Thoracic aorta (tissue), 2 donors: ENCODE data around the gene ADCY4. TPM values are rescaled to one million over a fixed set of nuclear protein-coding genes. Genes with fewer than 3 reads are reported as not detected.

ENCODE experiments used
- ATAC-seq: fragments of 150-250 bp; one replicate; pipeline ENCODE4 v1.8.0; 2017; ENCODE audit warnings: low read depth; ENCODE audit not compliant: insufficient number of reproducible peaks, low FRiP score
- DNase-seq: peaks from one replicate; pipeline ENCODE4 v3.0.0-alpha.2; 2020; ENCODE audit warnings: low spot score
- H3K27ac ChIP-seq, 2 donors: fragments of 200-600 bp; sonication (generic); 1 replicate in 1 of 2; 2 replicates in 1 of 2; pipeline ENCODE4 v1.5.1; 2016; ENCODE audit warnings: mild to moderate bottlenecking in 2 of 2, moderate library complexity in 2 of 2
- H3K27me3 ChIP-seq: fragments of 200-600 bp; sonication (generic); replicated peaks from 2 replicates; pipeline ENCODE4 v1.6.0; 2016; ENCODE audit warnings: mild to moderate bottlenecking; ENCODE audit not compliant: insufficient read depth
- H3K36me3 ChIP-seq: fragments of 200-600 bp; sonication (generic); one replicate; pipeline ENCODE4 v1.5.1; 2016
- H3K4me1 ChIP-seq, 2 donors: fragments of 200-600 bp; sonication (generic); 1 replicate in 1 of 2; 2 replicates in 1 of 2; pipeline versions ENCODE4 v1.5.1 to v1.6.0; 2016; ENCODE audit warnings: low read depth in 2 of 2, mild to moderate bottlenecking in 1 of 2; ENCODE audit not compliant: control insufficient read depth in 1 of 2
- H3K4me3 ChIP-seq: fragments of 200-600 bp; sonication (generic); 2 replicates; pipeline ENCODE4 v1.5.1; 2016; ENCODE audit warnings: mild to moderate bottlenecking
- H3K9me3 ChIP-seq: fragments of 200-600 bp; sonication (generic); 2 replicates; pipeline ENCODE4 v1.5.1; 2016
- total RNA-seq, 2 donors: library from RNA; depleted of rRNA; stranded (reverse); fragments of >200 nt; gene quantifications; one replicate each; pipeline versions ENCODE4 v1.1.0 to v1.2.3, GENCODE V29; 2016
- TF ChIP-seq, protein P1 (sequence below): fragments of 200-600 bp; sonication (generic); IDR thresholded peaks from one replicate; pipeline ENCODE4 v1.5.1; 2019; ENCODE audit warnings: antibody characterized with exemption

Gene ADCY4
- total RNA-seq, 2 donors from 2014 or later, result 25.5 to 28.7 TPM

DNA sequence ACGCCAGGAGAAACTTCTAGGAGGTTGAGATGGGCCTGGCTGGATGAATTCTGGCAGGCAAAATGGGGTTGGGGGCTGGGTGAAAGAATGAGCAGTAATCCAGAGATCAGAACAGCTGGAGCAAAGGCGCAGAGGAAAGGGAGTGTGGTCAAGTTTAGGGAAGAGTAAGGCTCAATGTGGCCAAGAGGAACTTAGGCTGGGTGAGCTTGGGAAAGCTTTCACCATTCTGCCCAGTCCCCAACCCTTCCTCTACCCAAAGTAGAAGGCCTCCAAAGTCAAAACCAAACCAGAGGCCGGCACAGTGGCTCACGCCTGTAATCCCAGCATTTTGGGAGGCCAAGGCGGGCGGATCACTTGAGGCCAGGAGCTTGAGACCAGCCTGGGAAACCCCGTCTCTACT, 53.2 kb downstream of the ADCY4 start:
- Histone ChIP-seq H3K27ac (no peak overlapping the region), H3K9me3 (no peaks in the 10 kb centered on the region), H3K27me3 (no peaks in the 10 kb centered on the region), H3K4me3 (no peak overlapping the region), H3K36me3 (no peaks in the 10 kb centered on the region), H3K4me1 (no peaks in the 10 kb centered on the region)
- TF ChIP-seq, protein P1, sequence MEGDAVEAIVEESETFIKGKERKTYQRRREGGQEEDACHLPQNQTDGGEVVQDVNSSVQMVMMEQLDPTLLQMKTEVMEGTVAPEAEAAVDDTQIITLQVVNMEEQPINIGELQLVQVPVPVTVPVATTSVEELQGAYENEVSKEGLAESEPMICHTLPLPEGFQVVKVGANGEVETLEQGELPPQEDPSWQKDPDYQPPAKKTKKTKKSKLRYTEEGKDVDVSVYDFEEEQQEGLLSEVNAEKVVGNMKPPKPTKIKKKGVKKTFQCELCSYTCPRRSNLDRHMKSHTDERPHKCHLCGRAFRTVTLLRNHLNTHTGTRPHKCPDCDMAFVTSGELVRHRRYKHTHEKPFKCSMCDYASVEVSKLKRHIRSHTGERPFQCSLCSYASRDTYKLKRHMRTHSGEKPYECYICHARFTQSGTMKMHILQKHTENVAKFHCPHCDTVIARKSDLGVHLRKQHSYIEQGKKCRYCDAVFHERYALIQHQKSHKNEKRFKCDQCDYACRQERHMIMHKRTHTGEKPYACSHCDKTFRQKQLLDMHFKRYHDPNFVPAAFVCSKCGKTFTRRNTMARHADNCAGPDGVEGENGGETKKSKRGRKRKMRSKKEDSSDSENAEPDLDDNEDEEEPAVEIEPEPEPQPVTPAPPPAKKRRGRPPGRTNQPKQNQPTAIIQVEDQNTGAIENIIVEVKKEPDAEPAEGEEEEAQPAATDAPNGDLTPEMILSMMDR, result no peak
- DNase-seq (no peak), ATAC-seq (no peak)

DNA sequence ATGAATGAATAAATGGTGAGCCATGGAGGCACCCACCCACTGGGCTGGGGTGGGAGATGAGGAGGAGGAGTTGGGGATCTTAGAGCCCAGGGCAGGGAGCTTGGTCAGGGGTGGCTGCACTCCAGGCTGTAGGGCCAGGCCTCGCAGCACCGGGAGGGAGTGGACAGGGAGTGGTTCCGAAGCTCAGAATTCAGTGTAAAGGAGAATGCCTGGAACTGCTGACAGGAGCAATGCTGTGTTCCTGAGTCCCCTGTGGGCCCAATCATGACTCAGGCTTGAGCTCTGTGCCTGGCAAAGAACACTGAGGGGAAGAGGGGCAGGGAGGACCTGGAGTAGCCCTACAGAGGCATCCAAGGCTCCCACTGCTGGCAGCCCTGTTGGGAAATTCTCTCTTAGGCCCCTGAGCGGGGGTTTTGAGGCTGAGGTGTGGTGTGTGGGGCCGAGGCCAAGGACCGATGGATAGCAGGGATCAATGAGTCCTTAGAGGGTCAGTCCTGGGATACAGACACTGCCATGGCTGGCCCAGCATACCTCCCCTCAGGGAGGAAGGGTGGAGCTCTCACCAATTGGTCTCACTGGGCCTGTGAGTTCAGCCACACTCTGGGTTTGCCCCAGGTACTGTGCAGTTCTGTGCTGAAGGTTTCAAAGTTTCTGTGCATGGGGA, 53.9 kb downstream of the ADCY4 start:
- H3K36me3 ChIP-seq, result no peaks in the 10 kb centered on the region
- no peak overlapping the region for H3K4me3 ChIP-seq
- H3K27ac ChIP-seq, result no peak overlapping the region
- ATAC-seq (no peak), DNase-seq (no peak)
- H3K4me1 ChIP-seq, result no peaks in the 10 kb centered on the region
- H3K9me3 ChIP-seq, result no peaks in the 10 kb centered on the region
- TF ChIP-seq, protein P1, result no peak
- no peaks in the 10 kb centered on the region for H3K27me3 ChIP-seq

DNA sequence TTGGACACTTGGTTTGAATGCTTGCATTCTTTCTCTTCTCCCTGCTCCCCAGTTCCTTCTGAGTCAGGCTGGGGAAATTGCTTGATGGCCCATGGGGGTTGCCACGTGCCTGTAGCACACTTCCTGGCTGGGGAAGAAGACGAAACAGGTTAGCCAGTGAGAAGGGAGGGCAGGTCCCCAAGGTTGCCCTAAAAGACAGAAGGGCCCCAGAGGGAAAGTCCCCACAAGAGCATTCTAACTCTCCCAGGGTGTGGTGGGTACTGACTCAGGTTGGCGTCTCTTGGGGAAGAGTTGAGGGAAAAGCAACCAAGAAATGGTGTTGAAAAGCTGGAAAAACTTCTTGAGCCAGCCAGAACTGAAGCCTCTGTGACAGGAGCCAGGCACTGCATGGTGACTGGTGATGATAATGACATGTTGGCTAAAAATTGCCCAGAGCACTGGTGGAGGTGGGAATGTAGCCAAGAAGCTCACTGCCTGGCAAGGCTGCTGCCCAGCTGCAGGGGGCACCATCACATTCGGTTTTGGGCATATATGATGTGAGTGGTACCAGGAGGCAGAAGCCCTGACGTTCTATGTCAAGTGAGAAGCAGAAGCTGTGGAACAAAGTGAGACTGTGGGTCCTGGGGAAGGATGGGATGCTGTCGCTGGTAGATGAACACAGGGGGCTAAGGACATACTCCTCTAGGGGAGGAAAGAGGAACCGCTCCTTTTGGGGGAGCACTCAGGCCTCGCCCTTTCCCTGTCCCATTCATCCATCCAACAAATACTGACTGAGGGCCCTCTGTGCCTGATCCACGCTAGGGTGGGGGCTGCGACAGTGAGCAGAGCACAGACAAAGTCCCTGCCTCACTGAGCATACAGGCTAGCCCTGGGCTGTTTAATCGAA, 55.3 kb downstream of the ADCY4 start:
- Histone ChIP-seq H3K27ac (no peak overlapping the region), H3K4me3 (no peak overlapping the region), H3K4me1 (no peaks in the 10 kb centered on the region), H3K9me3 (no peaks in the 10 kb centered on the region), H3K27me3 (no peaks in the 10 kb centered on the region), H3K36me3 (no peaks in the 10 kb centered on the region)
- TF ChIP-seq, protein P1, result no peak
- DNase-seq, result no peak
- no peak for ATAC-seq

GRCh38 chr14:24278424-24278823, 56.4 kb downstream of the ADCY4 start:
- ATAC-seq (no peak), DNase-seq (no peak)
- TF ChIP-seq, protein P1, result no peak
- no peaks in the 10 kb centered on the region for H3K27me3 ChIP-seq
- H3K27ac ChIP-seq, result no peak overlapping the region
- no peaks in the 10 kb centered on the region for H3K36me3 ChIP-seq
- no peaks in the 10 kb centered on the region for H3K4me1 ChIP-seq
- H3K9me3 ChIP-seq, result no peaks in the 10 kb centered on the region
- no peak overlapping the region for H3K4me3 ChIP-seq

DNA sequence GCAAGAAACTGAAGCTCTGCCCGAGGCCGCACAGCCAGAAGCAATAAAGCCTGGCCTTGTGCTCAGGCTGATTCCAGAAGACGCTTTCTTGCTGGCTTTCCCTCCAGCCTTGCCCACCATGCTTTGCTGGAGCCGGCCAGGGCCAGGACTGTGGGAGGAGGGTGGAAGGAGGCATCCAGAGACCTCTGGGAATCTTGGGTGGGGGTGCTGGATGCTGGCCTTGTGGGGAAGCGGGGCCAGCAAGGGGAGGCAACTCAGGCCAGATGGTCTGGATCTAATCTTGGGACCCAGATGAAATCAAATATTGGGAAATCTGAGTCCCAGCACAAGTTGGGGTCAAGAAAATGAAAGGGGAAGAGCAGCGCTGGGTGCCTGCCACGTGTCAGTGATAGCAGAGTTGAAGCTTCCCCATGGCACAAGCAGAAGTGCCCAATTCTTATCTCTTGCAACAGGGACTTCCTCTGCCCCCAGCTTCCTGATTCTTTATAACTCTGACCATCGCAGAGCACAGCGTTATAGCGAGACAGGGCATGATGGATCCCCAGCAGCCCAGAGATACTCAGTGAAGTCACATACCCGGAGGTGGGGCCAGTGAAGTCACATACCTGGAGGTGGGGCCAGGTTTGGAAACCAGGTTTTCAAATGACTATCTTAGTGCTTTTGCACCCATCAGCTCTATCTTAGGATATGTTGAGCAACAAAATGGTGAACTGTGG, 57.1 kb downstream of the ADCY4 start:
- Histone ChIP-seq H3K36me3 (no peaks in the 10 kb centered on the region), H3K9me3 (no peaks in the 10 kb centered on the region), H3K27ac (no peak overlapping the region), H3K27me3 (no peaks in the 10 kb centered on the region), H3K4me1 (no peaks in the 10 kb centered on the region), H3K4me3 (no peak overlapping the region)
- DNase-seq (no peak), ATAC-seq (no peak)
- TF ChIP-seq, protein P1, result no peak
